GM18508 (cell line): Measurements from ENCODE around the gene ITPR2.
"Not testable (repeated sequence)": the region's sequence is repeated elsewhere in the genome, so short reads cannot be mapped to it uniquely, and the experiment has no call there.

Source experiments
- ATAC-seq: cut with Tn5 transposase; IDR thresholded peaks from one replicate; pipeline ENCODE4 v1.9.1; 2021; ENCODE audit warnings: moderate number of reproducible peaks; ENCODE audit not compliant: insufficient read depth, unreplicated experiment

The ITPR2 gene

GRCh38 chr12:26435069-26435404 is 398.0 kb downstream of the ITPR2 start:
- no peak for ATAC-seq

DNA sequence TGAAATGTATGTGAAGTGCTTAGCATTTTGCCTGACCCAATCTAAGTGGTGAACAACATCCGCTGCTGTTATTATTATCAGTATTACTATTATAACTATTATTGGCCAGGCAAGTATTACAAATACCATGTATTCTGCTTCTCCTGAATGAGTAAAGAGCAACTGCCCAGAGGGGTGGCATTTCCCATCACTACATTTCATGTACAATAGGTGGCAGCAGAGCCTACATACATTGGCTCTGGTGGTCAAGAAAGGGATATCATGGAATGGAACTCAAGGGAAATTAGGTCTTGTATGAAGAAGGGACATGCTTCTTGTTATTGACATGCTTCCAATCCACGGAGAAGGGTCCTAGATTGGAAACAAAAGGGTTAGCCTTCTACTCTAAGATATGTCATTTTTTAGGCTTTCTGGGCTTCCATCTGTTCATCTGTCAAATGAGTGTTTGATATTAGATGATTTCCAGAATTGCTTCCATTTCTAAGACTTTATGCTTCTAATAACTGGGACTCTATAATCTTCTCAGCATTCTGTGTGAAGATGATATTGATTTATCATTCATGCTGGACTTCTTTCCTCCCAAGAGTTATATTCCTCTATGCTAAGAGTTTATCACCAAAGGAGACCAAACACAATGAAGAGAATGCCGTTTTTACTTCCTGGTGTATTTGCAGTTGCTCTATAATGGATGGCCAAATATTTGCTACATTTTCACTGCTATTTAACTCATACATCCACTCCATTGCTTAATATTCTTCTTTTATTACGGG is 398.5 kb downstream of the ITPR2 start:
- ATAC-seq, result no peak

- not testable (repeated sequence) for ATAC-seq
Observed at GRCh38 chr12:26433701-26434100, 399.3 kb downstream of the ITPR2 start.

- ATAC-seq, result no peak
Observed at GRCh38 chr12:26431211-26431610, 401.8 kb downstream of the ITPR2 start.

GRCh38 chr12:26430596-26430995 is 402.4 kb downstream of the ITPR2 start:
- ATAC-seq, result not testable (repeated sequence)

GRCh38 chr12:26429070-26429691 is 403.8 kb downstream of the ITPR2 start:
- ATAC-seq, result no peak

GRCh38 chr12:26428420-26428819 is 404.6 kb downstream of the ITPR2 start:
- ATAC-seq, result no peak

- no peak for ATAC-seq
Observed at GRCh38 chr12:26426652-26427051, 406.3 kb downstream of the ITPR2 start.

DNA sequence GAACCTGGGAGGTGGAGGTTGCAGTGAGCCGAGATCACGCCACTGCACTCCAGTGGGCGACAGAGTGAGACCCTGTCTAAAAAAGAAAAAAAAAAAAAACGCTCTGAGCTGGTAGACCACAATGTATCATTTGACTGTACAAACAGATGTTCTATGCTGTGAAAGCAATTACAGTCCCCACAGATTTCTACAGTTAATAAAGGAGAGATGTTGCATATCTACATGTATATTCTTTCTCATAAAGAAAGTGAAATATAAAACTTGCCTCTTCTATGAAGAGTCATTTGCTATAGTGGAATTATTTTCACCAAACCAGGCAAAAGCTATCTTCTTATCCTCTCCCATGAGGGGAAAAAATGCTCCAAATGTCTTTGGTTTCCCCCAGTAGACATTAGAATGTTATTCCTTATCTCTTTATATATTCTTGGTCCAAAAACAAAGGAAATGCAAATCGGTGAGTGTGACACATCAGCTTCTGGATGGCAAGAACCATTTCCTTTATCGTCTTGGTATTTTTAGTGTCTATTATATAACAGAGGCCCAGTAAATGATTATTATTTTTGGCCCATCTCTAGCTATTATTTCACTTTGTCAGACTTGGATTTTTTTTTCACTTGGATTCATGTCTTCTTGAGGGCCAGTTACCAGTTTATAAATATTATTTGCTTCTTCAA is 407.3 kb downstream of the ITPR2 start:
- ATAC-seq, result peak; percentile 68

GRCh38 chr12:26422839-26423398 is 410.1 kb downstream of the ITPR2 start:
- no peak for ATAC-seq

DNA sequence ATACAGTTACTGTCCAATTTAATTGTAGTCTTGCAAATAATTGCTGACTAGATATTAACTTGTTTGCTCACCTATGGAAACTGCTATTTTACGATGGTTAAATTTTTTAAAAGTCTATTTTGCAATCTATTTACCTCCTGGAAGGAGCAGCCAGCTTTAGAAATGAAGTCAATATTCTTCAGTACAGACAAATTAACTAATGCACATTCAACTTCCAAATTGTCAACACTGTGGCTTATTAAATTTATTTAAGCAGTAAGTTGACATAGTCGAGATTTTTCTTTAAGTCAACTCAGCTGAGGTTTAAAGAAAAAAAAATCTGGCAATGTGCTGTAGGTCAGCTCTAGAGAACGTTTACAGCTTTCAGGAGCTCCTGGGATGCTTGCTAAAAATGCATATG is 416.4 kb downstream of the ITPR2 start:
- no peak for ATAC-seq

DNA sequence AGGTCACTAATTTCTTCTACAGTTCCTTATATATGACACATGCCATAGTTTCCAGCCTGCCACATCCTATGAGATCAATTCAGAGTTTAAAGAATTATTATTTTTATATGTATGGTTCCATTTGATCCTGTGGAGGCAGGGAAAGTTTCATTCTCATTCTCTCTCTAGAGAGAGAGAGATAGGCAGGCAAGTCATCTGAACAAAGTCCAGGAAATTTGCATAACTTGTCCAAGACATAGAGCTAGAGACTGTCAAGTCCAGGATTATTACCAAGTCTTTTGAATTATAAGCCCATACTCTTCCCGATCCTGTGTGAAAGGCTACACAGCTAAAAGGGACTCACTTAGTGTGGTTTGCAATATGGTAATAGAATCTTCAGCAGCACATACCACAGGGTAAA is 422.3 kb downstream of the ITPR2 start:
- ATAC-seq, result no peak

DNA sequence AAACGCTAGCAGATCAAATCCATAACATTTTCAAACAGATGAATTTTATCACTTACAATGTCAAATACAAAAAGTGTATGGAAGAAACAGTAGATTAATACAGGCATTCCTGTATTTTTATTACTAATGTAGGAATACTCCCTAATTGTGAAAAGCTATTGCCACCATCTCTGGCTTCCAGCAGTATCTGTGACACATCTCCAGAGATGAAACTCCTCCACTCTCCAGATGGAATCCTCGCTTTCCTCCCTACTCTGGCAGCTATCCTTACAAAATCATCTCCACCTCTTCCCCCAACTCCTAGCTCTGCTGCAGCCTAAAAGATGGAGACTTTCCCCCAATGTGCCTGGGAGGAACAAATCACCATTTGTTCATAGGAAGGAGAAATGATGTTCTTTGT is 426.2 kb downstream of the ITPR2 start:
- ATAC-seq, result no peak

DNA sequence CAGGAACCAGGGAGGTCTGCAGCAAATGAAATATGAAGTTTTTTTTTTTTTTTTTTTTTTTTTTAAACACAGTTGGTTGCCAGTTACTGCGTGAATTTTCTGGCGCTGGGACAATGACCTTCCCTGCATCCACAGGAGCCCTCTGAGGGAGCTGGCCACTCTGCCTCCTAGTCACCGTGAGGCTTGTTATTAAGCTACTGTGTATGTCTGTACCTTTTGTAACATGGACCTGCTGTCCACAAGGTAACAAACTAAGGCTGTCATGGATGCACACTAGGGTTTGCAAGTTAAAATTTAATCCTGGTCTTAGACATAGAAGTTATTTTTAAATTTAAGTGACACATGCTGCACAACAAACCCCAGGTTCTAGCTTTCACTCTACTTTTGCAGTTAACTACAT is 426.6 kb downstream of the ITPR2 start:
- no peak for ATAC-seq

- no peak for ATAC-seq
Observed at GRCh38 chr12:26403601-26404000, 429.4 kb downstream of the ITPR2 start.

- no peak for ATAC-seq
Observed at GRCh38 chr12:26402648-26403047, 430.3 kb downstream of the ITPR2 start.

- ATAC-seq, result no peak
Observed at GRCh38 chr12:26401874-26402273, 431.1 kb downstream of the ITPR2 start.

GRCh38 chr12:26400627-26401026 is 432.4 kb downstream of the ITPR2 start:
- ATAC-seq, result no peak

GRCh38 chr12:26399381-26399780 is 433.6 kb downstream of the ITPR2 start:
- no peak for ATAC-seq

- ATAC-seq, result peak; percentile 68
Observed at GRCh38 chr12:26396402-26396801, 436.6 kb downstream of the ITPR2 start.

DNA sequence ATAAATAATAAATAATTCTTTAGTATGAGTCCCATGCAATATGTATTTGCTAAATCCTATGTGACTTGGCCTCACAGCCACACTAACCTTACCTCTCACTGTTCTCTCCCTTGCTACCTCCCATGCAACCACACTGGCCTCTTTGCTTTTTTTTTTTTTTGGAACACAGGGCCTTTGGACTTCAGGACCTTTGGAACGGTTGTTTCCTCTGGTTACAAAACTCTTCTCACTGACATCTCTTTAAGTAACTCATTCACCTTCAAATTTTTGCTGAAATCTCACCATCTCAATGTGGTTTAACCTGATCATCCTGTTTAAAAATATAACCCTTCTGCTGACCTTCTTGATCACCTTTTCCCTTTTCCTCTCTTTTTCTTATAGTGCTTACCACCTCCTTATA is 443.7 kb downstream of the ITPR2 start:
- no peak for ATAC-seq
